PC-3 (cell line): Measurements from ENCODE around the gene IGFBP2. TPM values are rescaled to one million over a fixed set of nuclear protein-coding genes. Genes with fewer than 3 reads are reported as not detected.
A peak's percentile ranks its signal among the peaks of the same experiment; 100 is the strongest.

Experiments
- ATAC-seq: fragments of 200-7000 bp; cut with Tn5 transposase; 2 replicates; pipeline ENCODE4 v1.9.1; 2020; ENCODE audit warnings: mild to moderate bottlenecking, moderate library complexity
- BruUV-seq: library from RNA; stranded (reverse); fragments of 400-500 nt; replicated peaks from 2 replicates; lab custom pipeline; 2021; lab: Mats Ljungman, UMichigan
- CTCF ChIA-PET: fragments of 300-600 bp; sonication (Branson Sonifier 250); formaldehyde crosslinking; loops from one replicate; lab custom pipeline; 2022; ENCODE audit warnings: antibody characterized with exemption; lab: Charles Lee
- POLR2A ChIA-PET: fragments of 300-600 bp; sonication (Branson Sonifier 250); formaldehyde crosslinking; loops from one replicate; lab custom pipeline; 2022; ENCODE audit warnings: antibody characterized with exemption; ENCODE audit not compliant: unreplicated experiment; lab: Charles Lee
- DNase-seq: peaks from one replicate; pipeline ENCODE4 v3.0.0-alpha.2; 2015
- H2AFZ ChIP-seq: fragments of 300-600 bp; sonication (generic); 2 replicates; pipeline ENCODE4 v1.6.0; 2016; ENCODE audit warnings: antibody characterized with exemption, low read length
- H3F3A ChIP-seq: fragments of 300-600 bp; sonication (generic); one replicate; pipeline ENCODE4 v1.6.0; 2017; ENCODE audit warnings: antibody characterized with exemption, low read length, control low read depth, mild to moderate bottlenecking; ENCODE audit not compliant: unreplicated experiment
- H3K27ac ChIP-seq: fragments of 300-600 bp; sonication (generic); 2 replicates; pipeline ENCODE4 v1.5.1; 2016; ENCODE audit warnings: mild to moderate bottlenecking, low read length
- H3K27me3 ChIP-seq: fragments of 300-600 bp; sonication (generic); 2 replicates; pipeline ENCODE4 v1.6.1; 2016; ENCODE audit warnings: low read length, mixed read lengths
- H3K36me3 ChIP-seq: fragments of 300-600 bp; sonication (generic); 2 replicates; pipeline ENCODE4 v1.6.1; 2016; ENCODE audit warnings: low read depth, mixed run types, low read length, mixed read lengths
- H3K4me1 ChIP-seq: fragments of 300-600 bp; sonication (generic); 2 replicates; pipeline ENCODE4 v1.5.1; 2016; ENCODE audit warnings: low read length; ENCODE audit not compliant: insufficient read depth
- H3K4me2 ChIP-seq: fragments of 300-600 bp; sonication (generic); 2 replicates; pipeline ENCODE4 v1.6.0; 2016; ENCODE audit warnings: low read length
- H3K4me3 ChIP-seq: fragments of 300-600 bp; sonication (generic); 2 replicates; pipeline ENCODE4 v1.5.1; 2016; ENCODE audit warnings: mild to moderate bottlenecking, low read length, mixed read lengths
- H3K79me2 ChIP-seq: fragments of 300-600 bp; sonication (generic); 2 replicates; pipeline ENCODE4 v1.6.1; 2017; ENCODE audit warnings: low read length, mixed read lengths
- H3K9ac ChIP-seq: fragments of 300-600 bp; sonication (generic); 2 replicates; pipeline ENCODE4 v1.6.0; 2016; ENCODE audit warnings: mild to moderate bottlenecking, low read length
- H3K9me2 ChIP-seq: fragments of 300-600 bp; sonication (generic); replicated peaks from 2 replicates; pipeline ENCODE4 v1.6.1; 2016; ENCODE audit warnings: mixed run types, low read length, mixed read lengths
- H3K9me3 ChIP-seq: fragments of 300-600 bp; sonication (generic); 2 replicates; pipeline ENCODE4 v1.6.1; 2016; ENCODE audit warnings: low read length, mixed read lengths
- H4K20me1 ChIP-seq: fragments of 300-600 bp; sonication (generic); 2 replicates; pipeline ENCODE4 v1.6.1; 2016; ENCODE audit warnings: low read length, mixed read lengths
- CTCF ChIP-seq: fragments of 300-600 bp; sonication (generic); conservative IDR thresholded peaks from 2 replicates; pipeline ENCODE4 v1.5.1; 2017; ENCODE audit warnings: antibody characterized with exemption, low read depth, mild to moderate bottlenecking, low read length
- EZH2 ChIP-seq: fragments of 300-600 bp; sonication (generic); IDR thresholded peaks from one replicate; pipeline ENCODE4 v1.6.1; 2017; ENCODE audit warnings: antibody characterized with exemption, mild to moderate bottlenecking, low read length; ENCODE audit not compliant: unreplicated experiment
- EZH2phosphoT487 ChIP-seq: fragments of 300-600 bp; sonication (generic); IDR thresholded peaks from 2 replicates; pipeline ENCODE4 v1.6.1; 2018; ENCODE audit warnings: mild to moderate bottlenecking, antibody characterized with exemption, low read length, borderline replicate concordance
- intact Hi-C: fragments of 100-400 bp; cut with micrococcal nuclease; formaldehyde crosslinking; loops from 2 replicates; pipeline ENCODE4 v1.9.0; 2023
- total RNA-seq: library from RNA; depleted of rRNA; stranded (reverse); fragments of >200 nt; gene quantifications from 2 replicates; pipeline ENCODE4 v1.2.3, GENCODE V29; 2014

IGFBP2 gene
- total RNA-seq, 1 experiment from 2014 or later = 174 TPM

GRCh38 chr2:216637472-216637871 lies 4.3 kb downstream of the IGFBP2 start:
- no TSS peak for BruUV-seq
- Histone ChIP-seq H3K36me3 (no peaks in the 10 kb centered on the region), H3K9me3 (no peaks in the 10 kb centered on the region), H3K9me2 (no peaks in the 10 kb centered on the region), H3K79me2 (peaks cover 28% of the 10 kb centered on the region), H2AFZ (no peak overlapping the region), H3K27me3 (peaks cover 9% of the 10 kb centered on the region), H3K4me2 (peak overlapping the region; percentile 32), H3K4me3 (no peak overlapping the region), H3F3A (no peaks in the 10 kb centered on the region), H3K27ac (peak overlapping the region; percentile 9), H4K20me1 (no peaks in the 10 kb centered on the region), H3K4me1 (peaks cover 33% of the 10 kb centered on the region), H3K9ac (no peak overlapping the region)
- DNase-seq (no peak), ATAC-seq (no peak)
- TF ChIP-seq EZH2 = no peak
- no peak for TF ChIP-seq EZH2phosphoT487
- no peak for TF ChIP-seq CTCF
- ChIA-PET POLR2A (interaction anchor here (0.6 kb wide), 1 partner anchor 1559 kb away, joined by 4 read pairs; no protein-coding TSS in a partner anchor), CTCF (no interaction called here)
- intact Hi-C loops = no loop called here

GRCh38 chr2:216643986-216644659 lies 10.9 kb downstream of the IGFBP2 start:
- DNase-seq = no peak
- Histone ChIP-seq H2AFZ (no peak overlapping the region), H3K79me2 (no peaks in the 10 kb centered on the region), H3K27ac (no peak overlapping the region), H3F3A (no peaks in the 10 kb centered on the region), H3K9me2 (no peaks in the 10 kb centered on the region), H3K4me1 (peaks cover 12% of the 10 kb centered on the region; the same call in 1 of the 2 replicates), H3K36me3 (no peaks in the 10 kb centered on the region; the same call in 1 of the 2 replicates), H3K4me2 (no peak overlapping the region), H4K20me1 (no peaks in the 10 kb centered on the region), H3K9ac (no peak overlapping the region), H3K9me3 (no peaks in the 10 kb centered on the region), H3K4me3 (no peak overlapping the region), H3K27me3 (no peaks in the 10 kb centered on the region)
- POLR2A ChIA-PET = no interaction called here
- intact Hi-C loops = no loop called here
- BruUV-seq = no TSS peak
- CTCF ChIA-PET = no interaction called here
- no peak for TF ChIP-seq EZH2phosphoT487
- no peak for TF ChIP-seq CTCF
- no peak for TF ChIP-seq EZH2
- ATAC-seq = no peak
